CD14-positive monocyte (primary cell): ENCODE results near the gene TFF1. TPM values are rescaled to one million over a fixed set of nuclear protein-coding genes. Genes with fewer than 3 reads are reported as not detected.

Source experiments
- DNase-seq, 3 donors: peaks; one replicate each; pipeline ENCODE4 v3.0.0-alpha.2; 2011 to 2022
- H2AFZ ChIP-seq: 2 replicates; pipeline ENCODE4 v1.6.0; 2012; ENCODE audit warnings: mild to moderate bottlenecking, low read depth, low read length, inconsistent platforms; ENCODE audit not compliant: insufficient read depth, poor library complexity, severe bottlenecking
- H3K27ac ChIP-seq, 2 donors: 1 replicate in 1 of 2; 2 replicates in 1 of 2; pipeline ENCODE4 v1.5.1; 2012 to 2013; ENCODE audit warnings: low read length in 2 of 2, control low read depth in 1 of 2, inconsistent platforms in 1 of 2, low read depth in 1 of 2, mild to moderate bottlenecking in 1 of 2
- H3K27me3 ChIP-seq, 2 donors: one replicate each; pipeline versions ENCODE4 v1.6.0 to v1.6.1; 2011 to 2013; ENCODE audit warnings: low read length in 2 of 2; ENCODE audit not compliant: control insufficient read depth in 2 of 2, insufficient read depth in 2 of 2
- H3K36me3 ChIP-seq, 2 donors: replicated peaks in 1 of 2; 1 replicate in 1 of 2; 2 replicates in 1 of 2; pipeline versions ENCODE4 v1.5.1 to v1.6.1; 2012 to 2013; ENCODE audit warnings: low read length in 2 of 2, control low read depth in 1 of 2, inconsistent platforms in 1 of 2, mild to moderate bottlenecking in 1 of 2; ENCODE audit not compliant: insufficient read depth in 2 of 2, control insufficient read depth in 1 of 2
- H3K4me1 ChIP-seq, 2 donors: 1 replicate in 1 of 2; 2 replicates in 1 of 2; pipeline versions ENCODE4 v1.5.1 to v1.6.1; 2012 to 2013; ENCODE audit warnings: low read length in 2 of 2, control low read depth in 1 of 2, inconsistent platforms in 1 of 2, mild to moderate bottlenecking in 1 of 2, moderate library complexity in 1 of 2; ENCODE audit not compliant: insufficient read depth in 2 of 2, control insufficient read depth in 1 of 2
- H3K4me2 ChIP-seq: replicated peaks from 2 replicates; pipeline ENCODE3; 2012; ENCODE audit warnings: low read length, moderate library complexity, mild to moderate bottlenecking; ENCODE audit not compliant: poor library complexity, severe bottlenecking; ENCODE audit errors: extremely low read depth
- H3K4me3 ChIP-seq, 3 experiments: fragments of 200-600 bp in 1 of 3; sonication (generic) in 1 of 3; replicated peaks in 1 of 3; 1 replicate in 2 of 3; 2 replicates in 1 of 3; pipeline ENCODE4 v1.5.1; 2011 to 2013; ENCODE audit warnings: low read length in 3 of 3, mild to moderate bottlenecking in 3 of 3, control low read depth in 2 of 3, low read depth in 2 of 3, inconsistent platforms in 1 of 3, moderate library complexity in 1 of 3
- H3K79me2 ChIP-seq: 2 replicates; pipeline ENCODE4 v1.6.0; 2012; ENCODE audit warnings: mild to moderate bottlenecking, control low read depth, inconsistent platforms, low read length, moderate library complexity; ENCODE audit not compliant: insufficient read depth
- H3K9ac ChIP-seq: 2 replicates; pipeline ENCODE4 v1.6.0; 2017; ENCODE audit warnings: low read length, mild to moderate bottlenecking; ENCODE audit not compliant: insufficient read depth, poor library complexity, severe bottlenecking
- H3K9me3 ChIP-seq, 2 donors: replicated peaks in 1 of 2; 1 replicate in 1 of 2; 2 replicates in 1 of 2; pipeline versions ENCODE4 v1.5.1 to v1.6.1; 2012 to 2013; ENCODE audit warnings: low read length in 2 of 2, control low read depth in 1 of 2; ENCODE audit not compliant: control insufficient read depth in 1 of 2, insufficient read depth in 1 of 2
- H4K20me1 ChIP-seq: 2 replicates; pipeline ENCODE4 v1.6.0; 2012; ENCODE audit warnings: mild to moderate bottlenecking, low read length, control low read depth, moderate library complexity; ENCODE audit not compliant: insufficient read depth
- H3K27ac Mint-ChIP-seq, 7 donors: one replicate each; pipeline ENCODE4 v1.8.0; 2020; ENCODE audit warnings: mild to moderate bottlenecking in 7 of 7, mixed read lengths in 7 of 7, moderate library complexity in 6 of 7, inconsistent platforms in 2 of 7
- H3K27me3 Mint-ChIP-seq, 3 donors: one replicate each; pipeline ENCODE4 v1.8.0; 2021 to 2022; ENCODE audit warnings: low read depth in 3 of 3, mild to moderate bottlenecking in 3 of 3, mixed read lengths in 3 of 3, moderate library complexity in 3 of 3, inconsistent platforms in 1 of 3
- H3K36me3 Mint-ChIP-seq, 2 donors: one replicate each; pipeline ENCODE4 v1.8.0; 2020; ENCODE audit warnings: mixed read lengths in 2 of 2, inconsistent platforms in 1 of 2, mild to moderate bottlenecking in 1 of 2
- H3K4me1 Mint-ChIP-seq: one replicate; pipeline ENCODE4 v1.8.0; 2020; ENCODE audit warnings: mild to moderate bottlenecking, mixed read lengths
- H3K4me3 Mint-ChIP-seq, 2 donors: one replicate each; pipeline ENCODE4 v1.8.0; 2020; ENCODE audit warnings: mild to moderate bottlenecking in 2 of 2, mixed read lengths in 2 of 2, moderate library complexity in 1 of 2
- H3K9me3 Mint-ChIP-seq, 7 donors: one replicate each; pipeline ENCODE4 v1.8.0; 2020 to 2022; ENCODE audit warnings: mixed read lengths in 7 of 7, mild to moderate bottlenecking in 6 of 7, moderate library complexity in 6 of 7, inconsistent platforms in 2 of 7
- WGBS: methylation state at CpG from one replicate; pipeline ENCODE4 v1.1.5; 2013; ENCODE audit warnings: missing lambda C conversion rate; ENCODE audit not compliant: insufficient coverage; 5-methylcytosine and 5-hydroxymethylcytosine counted together
- intact Hi-C, 2 donors: fragments of 100-400 bp; cut with micrococcal nuclease; formaldehyde crosslinking; loops; one replicate each; pipeline versions ENCODE4 v1.15.0 to v1.15.1; 2023
- polyA plus RNA-seq, 3 donors: library from polyadenylated mRNA; depleted of rRNA in 1 of 3; unstranded in 2 of 3; stranded (reverse) in 1 of 3; fragments of 300-500 nt in 2 of 3; fragments of >200 nt in 1 of 3; fragmentation: Illumina TruSeq in 2 of 3; gene quantifications; 1 replicate in 2 of 3; 2 replicates in 1 of 3; pipeline ENCODE4 v1.2.3, GENCODE V29; 2012 to 2021
- TF ChIP-seq, protein P1 (sequence below): fragments of 200-600 bp; IDR thresholded peaks from one replicate; pipeline ENCODE4 v1.8.0; 2022; ENCODE audit warnings: antibody characterized with exemption, mild to moderate bottlenecking

The TFF1 gene
- polyA plus RNA-seq, 3 donors = not detected

DNA sequence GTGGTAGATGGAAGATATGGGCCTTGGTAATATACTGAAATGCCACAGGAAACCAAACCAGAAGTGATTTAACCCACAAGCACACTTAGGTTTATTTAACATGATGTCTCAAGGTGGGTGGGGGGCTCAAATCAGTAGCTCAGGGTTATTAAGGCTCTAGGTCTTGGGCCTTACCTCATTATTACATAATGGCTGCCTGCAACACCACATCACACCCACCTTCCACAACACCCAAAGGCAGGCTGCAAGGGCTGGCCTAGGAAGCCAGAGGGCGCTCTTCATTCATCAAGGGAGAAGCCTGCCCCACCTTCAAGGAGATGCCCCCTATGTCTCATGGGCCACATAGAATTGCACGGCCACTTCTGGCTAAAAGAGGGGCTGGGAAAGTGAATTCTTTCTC lies 6.0 kb downstream of the TFF1 start:
- WGBS = no CpG with 5 or more reads among the region's 2 CpGs
- no peak for DNase-seq
- H2AFZ ChIP-seq = no peak overlapping the region
- no peak overlapping the region for H3K27ac ChIP-seq
- H3K4me2 ChIP-seq = no peak overlapping the region
- H3K4me1 ChIP-seq = peaks cover 0 to 6% of the 10 kb centered on the region in 2 donors
- no peaks in the 10 kb centered on the region for H3K36me3 ChIP-seq
- H3K4me1 Mint-ChIP-seq = peaks cover 9% of the 10 kb centered on the region
- H3K9ac ChIP-seq = no peak overlapping the region
- H3K36me3 Mint-ChIP-seq = no peaks in the 10 kb centered on the region
- H3K9me3 Mint-ChIP-seq = peaks cover 2 to 17% (median 11%) of the 10 kb centered on the region in 7 donors
- H4K20me1 ChIP-seq = no peaks in the 10 kb centered on the region
- H3K4me3 ChIP-seq = no peak overlapping the region
- H3K9me3 ChIP-seq = peaks cover 3 to 12% of the 10 kb centered on the region in 2 donors
- H3K27me3 ChIP-seq = no peaks in the 10 kb centered on the region
- TF ChIP-seq, protein P1, sequence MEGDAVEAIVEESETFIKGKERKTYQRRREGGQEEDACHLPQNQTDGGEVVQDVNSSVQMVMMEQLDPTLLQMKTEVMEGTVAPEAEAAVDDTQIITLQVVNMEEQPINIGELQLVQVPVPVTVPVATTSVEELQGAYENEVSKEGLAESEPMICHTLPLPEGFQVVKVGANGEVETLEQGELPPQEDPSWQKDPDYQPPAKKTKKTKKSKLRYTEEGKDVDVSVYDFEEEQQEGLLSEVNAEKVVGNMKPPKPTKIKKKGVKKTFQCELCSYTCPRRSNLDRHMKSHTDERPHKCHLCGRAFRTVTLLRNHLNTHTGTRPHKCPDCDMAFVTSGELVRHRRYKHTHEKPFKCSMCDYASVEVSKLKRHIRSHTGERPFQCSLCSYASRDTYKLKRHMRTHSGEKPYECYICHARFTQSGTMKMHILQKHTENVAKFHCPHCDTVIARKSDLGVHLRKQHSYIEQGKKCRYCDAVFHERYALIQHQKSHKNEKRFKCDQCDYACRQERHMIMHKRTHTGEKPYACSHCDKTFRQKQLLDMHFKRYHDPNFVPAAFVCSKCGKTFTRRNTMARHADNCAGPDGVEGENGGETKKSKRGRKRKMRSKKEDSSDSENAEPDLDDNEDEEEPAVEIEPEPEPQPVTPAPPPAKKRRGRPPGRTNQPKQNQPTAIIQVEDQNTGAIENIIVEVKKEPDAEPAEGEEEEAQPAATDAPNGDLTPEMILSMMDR = no peak
- intact Hi-C loops = no loop called here
- H3K4me3 Mint-ChIP-seq = no peak overlapping the region
- H3K79me2 ChIP-seq = no peaks in the 10 kb centered on the region
- H3K27me3 Mint-ChIP-seq = peaks cover 1 to 16% (median 12%) of the 10 kb centered on the region in 3 donors
- H3K27ac Mint-ChIP-seq = no peak overlapping the region

DNA sequence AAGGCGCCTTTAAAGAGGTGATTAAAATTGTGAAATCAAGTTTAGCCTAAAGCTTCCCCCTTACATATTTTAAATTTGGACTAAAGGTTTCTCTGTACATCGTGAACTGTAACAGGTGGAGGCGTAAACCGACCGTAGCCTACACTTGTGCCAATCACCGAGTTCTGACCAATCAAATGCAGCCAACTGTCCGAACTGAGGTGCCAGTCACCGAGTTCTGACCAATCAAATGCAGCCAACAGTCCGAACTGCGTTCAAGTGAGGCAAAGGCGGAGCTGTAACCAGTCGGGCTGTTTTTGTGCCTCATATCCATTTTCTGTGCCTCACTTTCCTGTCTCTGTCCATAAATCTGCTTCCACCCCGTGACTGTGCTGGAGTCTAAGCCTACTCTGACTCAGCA lies 7.4 kb downstream of the TFF1 start:
- Histone ChIP-seq H3K4me1 (no peaks in the 10 kb centered on the region), H3K36me3 (no peaks in the 10 kb centered on the region), H3K27ac (no peak overlapping the region), H3K9ac (no peak overlapping the region), H3K4me2 (no peak overlapping the region), H3K27me3 (no peaks in the 10 kb centered on the region), H4K20me1 (no peaks in the 10 kb centered on the region), H3K79me2 (no peaks in the 10 kb centered on the region), H2AFZ (no peak overlapping the region), H3K9me3 (peaks cover 3 to 13% of the 10 kb centered on the region in 2 donors), H3K4me3 (no peak overlapping the region)
- DNase-seq = no peak
- Mint-ChIP-seq H3K4me3 (no peak overlapping the region), H3K36me3 (no peaks in the 10 kb centered on the region), H3K4me1 (peaks cover 1% of the 10 kb centered on the region), H3K27me3 (peaks cover 1 to 13% (median 6%) of the 10 kb centered on the region in 3 donors), H3K27ac (peak overlapping the region in 1 of 7 donors; percentile 48), H3K9me3 (peaks cover 4 to 24% (median 17%) of the 10 kb centered on the region in 7 donors)
- 91% methylated on average over 12 of the region's 13 CpGs for WGBS
- intact Hi-C loops = no loop called here
- TF ChIP-seq, protein P1 = no peak
